Epithelial cell of esophagus (primary cell): ENCODE data around the gene CAPN14.
"Not testable (repeated sequence)": the region's sequence is repeated elsewhere in the genome, so short reads cannot be mapped to it uniquely, and the experiment has no call there.

Experiments
- DNase-seq: peaks from one replicate; pipeline ENCODE4 v3.0.0; 2010; ENCODE audit warnings: low read depth
- H3K4me3 ChIP-seq: 2 replicates; pipeline ENCODE4 v1.5.1; 2011; ENCODE audit warnings: mild to moderate bottlenecking, low read length, control low read depth
- TF ChIP-seq, protein P1 (sequence below): IDR thresholded peaks from 2 replicates; pipeline ENCODE4 v1.5.1; 2011; ENCODE audit warnings: low read depth, mild to moderate bottlenecking, low read length, control low read depth, inconsistent platforms; ENCODE audit not compliant: insufficient read depth; ENCODE audit errors: missing control alignments

CAPN14 gene

GRCh38 chr2:31189141-31189540 is 28.2 kb downstream of the CAPN14 start:
- no peak overlapping the region for H3K4me3 ChIP-seq
- no peak for DNase-seq
- TF ChIP-seq, protein P1, sequence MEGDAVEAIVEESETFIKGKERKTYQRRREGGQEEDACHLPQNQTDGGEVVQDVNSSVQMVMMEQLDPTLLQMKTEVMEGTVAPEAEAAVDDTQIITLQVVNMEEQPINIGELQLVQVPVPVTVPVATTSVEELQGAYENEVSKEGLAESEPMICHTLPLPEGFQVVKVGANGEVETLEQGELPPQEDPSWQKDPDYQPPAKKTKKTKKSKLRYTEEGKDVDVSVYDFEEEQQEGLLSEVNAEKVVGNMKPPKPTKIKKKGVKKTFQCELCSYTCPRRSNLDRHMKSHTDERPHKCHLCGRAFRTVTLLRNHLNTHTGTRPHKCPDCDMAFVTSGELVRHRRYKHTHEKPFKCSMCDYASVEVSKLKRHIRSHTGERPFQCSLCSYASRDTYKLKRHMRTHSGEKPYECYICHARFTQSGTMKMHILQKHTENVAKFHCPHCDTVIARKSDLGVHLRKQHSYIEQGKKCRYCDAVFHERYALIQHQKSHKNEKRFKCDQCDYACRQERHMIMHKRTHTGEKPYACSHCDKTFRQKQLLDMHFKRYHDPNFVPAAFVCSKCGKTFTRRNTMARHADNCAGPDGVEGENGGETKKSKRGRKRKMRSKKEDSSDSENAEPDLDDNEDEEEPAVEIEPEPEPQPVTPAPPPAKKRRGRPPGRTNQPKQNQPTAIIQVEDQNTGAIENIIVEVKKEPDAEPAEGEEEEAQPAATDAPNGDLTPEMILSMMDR: no peak

DNA sequence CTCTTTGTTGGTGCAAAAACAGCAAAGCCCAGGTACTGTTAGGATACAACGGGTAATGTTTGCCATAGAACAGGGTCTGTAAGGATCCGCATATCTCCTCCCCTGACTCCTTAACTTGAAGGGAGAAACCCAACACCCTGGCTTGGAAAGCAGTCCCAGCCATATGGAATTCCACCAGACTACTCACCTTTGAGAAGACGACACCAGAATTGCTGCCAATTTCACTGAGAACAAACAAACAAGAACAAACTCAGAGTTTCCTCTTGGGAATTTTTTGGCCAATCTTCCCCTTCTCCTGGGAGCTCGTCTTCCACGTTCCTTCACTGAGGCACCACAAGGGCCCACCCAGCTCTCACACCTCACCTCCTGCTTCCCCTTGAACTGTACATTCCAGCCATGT is 29.2 kb downstream of the CAPN14 start:
- no peak for DNase-seq
- H3K4me3 ChIP-seq: no peak overlapping the region
- TF ChIP-seq, protein P1: no peak

DNA sequence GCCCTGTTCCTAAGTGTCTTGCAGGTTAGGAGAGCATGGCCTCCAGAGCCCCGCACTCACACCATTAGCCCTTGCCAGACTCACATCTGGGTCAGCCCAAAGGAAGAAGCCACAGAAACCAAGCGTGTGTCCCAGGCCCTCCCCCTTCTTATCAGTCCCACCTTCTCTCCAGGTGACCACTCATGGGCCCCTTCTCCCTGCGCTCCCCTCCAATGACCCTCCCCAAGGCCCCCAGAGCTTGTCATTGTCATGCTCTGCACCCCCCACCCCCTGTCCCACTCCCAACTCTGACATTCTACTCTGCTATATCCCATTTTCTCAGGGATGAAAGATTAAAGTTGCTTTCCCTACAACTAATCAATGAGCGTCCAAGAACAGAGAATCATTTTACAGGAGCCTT is 30.1 kb downstream of the CAPN14 start:
- no peak for DNase-seq
- TF ChIP-seq, protein P1: no peak
- H3K4me3 ChIP-seq: no peak overlapping the region

DNA sequence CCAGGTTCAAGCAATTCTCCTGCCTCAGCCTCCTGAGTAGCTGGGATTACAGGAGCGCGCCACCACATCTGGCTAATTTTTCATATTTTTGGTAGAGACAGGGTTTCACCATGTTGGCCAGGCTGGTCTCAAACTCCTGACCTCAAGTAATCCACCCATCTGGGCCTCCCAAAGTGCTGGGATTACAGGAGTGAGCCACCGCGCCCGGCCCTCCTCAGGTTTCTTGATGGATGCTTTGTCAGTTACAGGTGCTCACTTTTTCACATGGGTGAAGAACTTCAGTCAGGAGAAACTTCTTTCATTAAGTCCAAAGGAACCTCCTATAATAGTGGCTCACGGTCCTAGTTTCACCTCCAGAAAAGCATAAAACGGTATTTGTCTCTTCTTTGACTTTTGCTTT is 33.3 kb downstream of the CAPN14 start:
- DNase-seq, H3K4me3 ChIP-seq: not testable (repeated sequence)

- no peak overlapping the region for H3K4me3 ChIP-seq
- DNase-seq: no peak
- TF ChIP-seq, protein P1: no peak
Observed at GRCh38 chr2:31176742-31177141, 40.6 kb downstream of the CAPN14 start.

- H3K4me3 ChIP-seq: no peak overlapping the region
- DNase-seq: no peak
- TF ChIP-seq, protein P1: no peak
Observed at GRCh38 chr2:31171142-31171541, 46.2 kb downstream of the CAPN14 start.

DNA sequence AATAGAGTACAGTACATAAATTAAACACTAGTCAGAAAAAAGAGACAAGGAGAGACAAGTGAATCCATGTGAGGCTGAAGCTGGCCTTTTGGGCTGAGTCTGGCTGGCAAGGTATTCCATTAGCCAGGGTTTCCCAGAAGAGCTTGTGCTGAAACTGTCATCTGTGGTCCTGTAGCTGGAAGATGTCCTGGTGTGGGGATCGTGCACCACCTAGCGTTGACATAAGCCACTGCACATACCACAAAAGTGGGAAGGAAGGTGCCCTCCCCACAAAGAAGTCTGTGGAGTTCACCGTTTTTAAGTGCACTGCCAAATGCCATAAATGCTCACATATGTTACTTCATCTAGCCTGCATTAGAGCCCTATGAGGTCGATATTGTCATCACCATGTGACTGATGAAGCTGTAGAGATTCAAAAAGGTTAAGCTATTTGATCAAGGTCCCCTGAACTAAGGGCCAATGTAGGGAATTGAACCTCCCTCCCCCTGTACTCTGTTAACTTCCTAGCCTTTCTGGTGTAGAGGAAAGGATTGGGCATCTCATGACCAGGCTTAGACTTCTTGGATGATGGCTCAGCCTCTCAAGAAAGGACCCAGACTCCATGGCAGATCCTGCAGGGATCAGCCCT is 47.1 kb downstream of the CAPN14 start:
- no peak overlapping the region for H3K4me3 ChIP-seq
- TF ChIP-seq, protein P1: peak; percentile 99
- DNase-seq: peak; percentile 80
